Right lobe of liver (tissue), 4 donors: ENCODE results near the gene SPTBN4.

Source experiments
- CTCF ChIP-seq, 4 donors: fragments of 200-600 bp in 3 of 4; fragments of 450-650 bp in 1 of 4; IDR thresholded peaks; one replicate each; pipeline versions ENCODE4 v1.5.1 to v1.8.0; 2016 to 2022; ENCODE audit warnings: antibody characterized with exemption in 4 of 4, mild to moderate bottlenecking in 2 of 4
- POLR2A ChIP-seq: fragments of 450-650 bp; IDR thresholded peaks from one replicate; pipeline ENCODE4 v1.6.1; 2017; ENCODE audit warnings: antibody characterized with exemption, mild to moderate bottlenecking
- donor health status: DM: no; HTN: no; CAD: no.
- donor health status: DM: no; HTN: no; CAD: no.
- donor health status: DM: no; HTN: yes; CAD: no.

GRCh38 chr19:40453151-40453735 lies 13.6 kb upstream of the SPTBN4 start:
- TF ChIP-seq CTCF (IDR thresholded peaks at IDR 0.05) (no peak), POLR2A (no peak)
